CD4-positive, alpha-beta T cell (primary cell): ENCODE results near the gene POU1F1. TPM values are rescaled to one million over a fixed set of nuclear protein-coding genes. Genes with fewer than 3 reads are reported as not detected.

Experiments used
- ATAC-seq: fragments of 200-7000 bp; cut with Tn5 transposase; one replicate; pipeline ENCODE4 v1.10.0; 2022; ENCODE audit warnings: mild to moderate bottlenecking; ENCODE audit not compliant: poor library complexity
- CTCF ChIA-PET: fragments of 350-600 bp; sonication (Branson Sonifier 250); formaldehyde crosslinking; loops from one replicate; lab custom pipeline; 2021; ENCODE audit warnings: antibody characterized with exemption, inconsistent platforms; lab: Charles Lee
- POLR2A ChIA-PET: fragments of 350-600 bp; sonication (Branson Sonifier 250); formaldehyde crosslinking; loops from one replicate; lab custom pipeline; 2021; ENCODE audit warnings: antibody characterized with exemption, inconsistent platforms; lab: Charles Lee
- DNase-seq, 14 experiments: peaks; one replicate each; pipeline ENCODE4 v3.0.0-alpha.2; 2013 to 2020; ENCODE audit warnings: mixed read lengths in 2 of 14
- H3K27ac ChIP-seq, 2 donors: one replicate each; pipeline versions ENCODE4 v1.5.1 to v1.7.0; 2013; ENCODE audit warnings: low read length in 2 of 2, low read depth in 1 of 2, mild to moderate bottlenecking in 1 of 2
- H3K27me3 ChIP-seq, 2 experiments: 1 replicate in 1 of 2; 2 replicates in 1 of 2; pipeline versions ENCODE4 v1.6.1 to v1.7.0; 2013; ENCODE audit warnings: low read length in 2 of 2, control low read depth in 1 of 2, mild to moderate bottlenecking in 1 of 2, moderate library complexity in 1 of 2; ENCODE audit not compliant: insufficient read depth in 2 of 2, control insufficient read depth in 1 of 2
- H3K36me3 ChIP-seq: one replicate; pipeline ENCODE4 v1.6.1; 2013; ENCODE audit warnings: low read length, control low read depth; ENCODE audit not compliant: insufficient read depth
- H3K4me1 ChIP-seq: one replicate; pipeline ENCODE4 v1.6.1; 2013; ENCODE audit warnings: low read length, control low read depth; ENCODE audit not compliant: insufficient read depth
- H3K4me3 ChIP-seq: one replicate; pipeline ENCODE4 v1.5.1; 2013; ENCODE audit warnings: mild to moderate bottlenecking, low read length, moderate library complexity
- H3K9me3 ChIP-seq, 2 experiments: 1 replicate in 1 of 2; 2 replicates in 1 of 2; pipeline versions ENCODE4 v1.6.1 to v1.7.0; 2013; ENCODE audit warnings: low read length in 2 of 2, mild to moderate bottlenecking in 2 of 2, control low read depth in 1 of 2, moderate library complexity in 1 of 2; ENCODE audit not compliant: control insufficient read depth in 1 of 2, insufficient read depth in 1 of 2
- H3K27ac Mint-ChIP-seq: one replicate; pipeline ENCODE4 v1.8.0; 2020; ENCODE audit warnings: mixed read lengths
- H3K27me3 Mint-ChIP-seq: one replicate; pipeline ENCODE4 v1.8.0; 2021; ENCODE audit warnings: mixed read lengths
- H3K36me3 Mint-ChIP-seq: one replicate; pipeline ENCODE4 v1.8.0; 2021; ENCODE audit warnings: low read depth, mixed read lengths
- H3K4me1 Mint-ChIP-seq: one replicate; pipeline ENCODE4 v1.8.0; 2021; ENCODE audit warnings: low read depth, mixed read lengths
- H3K4me3 Mint-ChIP-seq: one replicate; pipeline ENCODE4 v1.8.0; 2020; ENCODE audit warnings: mild to moderate bottlenecking, mixed read lengths
- H3K9me3 Mint-ChIP-seq: one replicate; pipeline ENCODE4 v1.8.0; 2020; ENCODE audit warnings: mixed read lengths
- CTCF ChIP-seq: fragments of 200-600 bp; IDR thresholded peaks from one replicate; pipeline ENCODE4 v1.8.0; 2022; ENCODE audit warnings: antibody characterized with exemption, mild to moderate bottlenecking
- intact Hi-C, 2 experiments: fragments of 100-400 bp; cut with DNase I in 1 of 2; cut with micrococcal nuclease in 1 of 2; formaldehyde crosslinking; loops; one replicate each; pipeline versions ENCODE4 v1.15.1 to v1.9.0; 2023 to 2025; cut with DNase I, micrococcal nuclease
- total RNA-seq, 174 experiments: library from RNA in 2 of 174; stranded (reverse) in 2 of 174; gene quantifications; one replicate each; pipeline ENCODE4 v1.2.3 and lab custom pipeline; 2021 to 2026

Gene POU1F1
- total RNA-seq, 2 experiments from 2014 or later, result not detected

- Histone ChIP-seq H3K27me3 (no peaks in the 10 kb centered on the region), H3K4me1 (no peaks in the 10 kb centered on the region), H3K36me3 (no peaks in the 10 kb centered on the region), H3K9me3 (no peaks in the 10 kb centered on the region), H3K27ac (no peak overlapping the region), H3K4me3 (no peak overlapping the region)
- no peaks in the 10 kb centered on the region for H3K27me3 Mint-ChIP-seq
- no peaks in the 10 kb centered on the region for H3K9me3 Mint-ChIP-seq
- no peak overlapping the region for H3K4me3 Mint-ChIP-seq
- H3K27ac Mint-ChIP-seq, result no peak overlapping the region
- no peak for ATAC-seq
- intact Hi-C loops, result no loop called here
- peaks cover 5% of the 10 kb centered on the region for H3K4me1 Mint-ChIP-seq
- no peak for DNase-seq
- TF ChIP-seq CTCF, result no peak
- no peaks in the 10 kb centered on the region for H3K36me3 Mint-ChIP-seq
- POLR2A ChIA-PET, result no interaction called here
- CTCF ChIA-PET, result interaction anchor here (1.2 kb wide), 1 partner anchor 832 kb away, joined by 4 read pairs; no protein-coding TSS in a partner anchor
These were observed 14.5 kb downstream of the POU1F1 start for GRCh38 chr3:87261925-87262324.

DNA sequence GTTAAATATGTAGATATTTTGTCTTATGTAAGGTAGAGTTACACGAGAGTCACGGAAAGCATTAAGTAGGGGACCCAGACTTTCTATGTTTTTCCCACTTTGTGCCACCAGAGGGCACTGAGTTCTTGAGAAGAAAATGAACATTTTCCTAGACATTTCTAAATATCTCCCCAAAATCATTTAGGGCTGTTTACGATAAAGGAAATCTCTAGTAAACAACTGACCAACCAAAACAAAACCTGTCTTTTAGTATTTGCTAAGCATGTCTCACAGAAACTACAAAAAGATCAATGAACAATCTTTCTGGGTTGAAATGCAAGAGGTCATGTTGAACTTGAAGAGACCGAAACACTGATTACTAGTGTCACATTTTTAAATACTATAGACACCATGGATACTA is 16.1 kb downstream of the POU1F1 start:
- H3K27me3 ChIP-seq, result no peaks in the 10 kb centered on the region
- H3K4me3 ChIP-seq, result no peak overlapping the region
- Mint-ChIP-seq H3K4me3 (no peak overlapping the region), H3K4me1 (peaks cover 5% of the 10 kb centered on the region), H3K27ac (no peak overlapping the region), H3K27me3 (no peaks in the 10 kb centered on the region), H3K9me3 (no peaks in the 10 kb centered on the region), H3K36me3 (no peaks in the 10 kb centered on the region)
- DNase-seq (peak in 10 of 14 experiments; percentile 3 to 62 (median 26)), ATAC-seq (peak; percentile 68)
- H3K4me1 ChIP-seq, result no peaks in the 10 kb centered on the region
- no peak overlapping the region for H3K27ac ChIP-seq
- ChIA-PET CTCF (interaction anchor here (0.9 to 2.4 kb wide), 3 partner anchors 9 to 853 kb away, joined by 4 to 9 read pairs (median 4); no protein-coding TSS in a partner anchor), POLR2A (no interaction called here)
- H3K9me3 ChIP-seq, result no peaks in the 10 kb centered on the region
- TF ChIP-seq CTCF, result peak; percentile 78
- H3K36me3 ChIP-seq, result no peaks in the 10 kb centered on the region
- intact Hi-C loops, result loop anchor here in 1 of 2 experiments (1.0 kb wide), 2 partner anchors 743 to 853 kb away; no protein-coding TSS in a partner anchor

GRCh38 chr3:87250009-87250408 is 26.4 kb downstream of the POU1F1 start:
- no peaks in the 10 kb centered on the region for H3K4me1 ChIP-seq

More at GRCh38 chr3:87250009-87250408, 26.4 kb downstream of the POU1F1 start:
- Mint-ChIP-seq H3K27me3 (no peaks in the 10 kb centered on the region), H3K36me3 (peaks cover 91% of the 10 kb centered on the region), H3K4me1 (peaks cover 8% of the 10 kb centered on the region), H3K4me3 (no peak overlapping the region), H3K27ac (no peak overlapping the region), H3K9me3 (no peaks in the 10 kb centered on the region)
- peaks cover 50% of the 10 kb centered on the region for H3K36me3 ChIP-seq
- ChIA-PET CTCF (interaction anchor here (1.8 kb wide), 1 partner anchor 10 kb away, joined by 4 read pairs; no protein-coding TSS in a partner anchor), POLR2A (no interaction called here)
- intact Hi-C loops, result no loop called here
- H3K9me3 ChIP-seq, result no peaks in the 10 kb centered on the region
- TF ChIP-seq CTCF, result no peak
- no peak overlapping the region for H3K27ac ChIP-seq
- H3K27me3 ChIP-seq, result no peaks in the 10 kb centered on the region
- DNase-seq (no peak), ATAC-seq (no peak)
- no peak overlapping the region for H3K4me3 ChIP-seq
